GM12864 (cell line): ENCODE measurements around the gene HTR1B.

ENCODE experiments used
- DNase-seq: peaks from one replicate; pipeline ENCODE4 v3.0.0-alpha.2; 2011; ENCODE audit warnings: low read depth
- H3K4me3 ChIP-seq: 2 replicates; pipeline ENCODE4 v1.5.1; 2011; ENCODE audit warnings: mild to moderate bottlenecking, low read depth, low read length, control low read depth
- TF ChIP-seq, protein P1 (sequence below): IDR thresholded peaks from 2 replicates; pipeline ENCODE4 v1.5.1; 2011; ENCODE audit warnings: low read depth, mild to moderate bottlenecking, moderate library complexity, low read length, control low read depth, inconsistent platforms; ENCODE audit errors: missing control alignments

Gene HTR1B, protein sequence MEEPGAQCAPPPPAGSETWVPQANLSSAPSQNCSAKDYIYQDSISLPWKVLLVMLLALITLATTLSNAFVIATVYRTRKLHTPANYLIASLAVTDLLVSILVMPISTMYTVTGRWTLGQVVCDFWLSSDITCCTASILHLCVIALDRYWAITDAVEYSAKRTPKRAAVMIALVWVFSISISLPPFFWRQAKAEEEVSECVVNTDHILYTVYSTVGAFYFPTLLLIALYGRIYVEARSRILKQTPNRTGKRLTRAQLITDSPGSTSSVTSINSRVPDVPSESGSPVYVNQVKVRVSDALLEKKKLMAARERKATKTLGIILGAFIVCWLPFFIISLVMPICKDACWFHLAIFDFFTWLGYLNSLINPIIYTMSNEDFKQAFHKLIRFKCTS

DNA sequence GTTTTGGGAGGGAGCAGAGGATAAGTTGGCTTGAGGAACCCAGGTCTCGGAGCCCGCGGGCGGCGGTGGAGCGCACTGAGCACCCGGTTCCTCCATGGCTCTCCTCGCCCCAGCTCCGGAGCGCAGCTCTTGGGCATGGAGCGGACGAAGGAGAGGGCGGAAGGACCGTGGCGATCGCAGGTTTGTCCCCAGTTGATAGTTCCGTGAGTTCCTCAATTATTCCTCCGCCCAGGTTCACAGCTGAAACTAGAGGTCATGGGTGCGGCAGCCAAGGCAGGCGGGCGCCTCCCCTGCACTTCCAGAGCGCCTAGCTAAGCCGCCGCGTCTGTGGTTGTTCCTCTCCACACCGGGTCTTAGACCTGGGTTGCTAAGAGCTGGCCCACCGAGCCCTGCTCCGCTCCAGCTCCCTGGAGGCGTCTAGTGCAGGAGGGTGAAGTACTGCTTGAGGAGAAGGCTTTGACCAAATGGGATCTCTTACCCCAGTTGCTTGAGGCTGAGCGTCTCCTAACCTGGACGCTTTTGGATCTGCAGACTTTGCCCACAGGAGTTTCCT is at the start of gene HTR1B:
TSS of gene HTR1B (minus strand) at position 184 of the 553 bp plus-strand sequence. CDS start at position 96, 88 bp downstream.
- TF ChIP-seq, protein P1, sequence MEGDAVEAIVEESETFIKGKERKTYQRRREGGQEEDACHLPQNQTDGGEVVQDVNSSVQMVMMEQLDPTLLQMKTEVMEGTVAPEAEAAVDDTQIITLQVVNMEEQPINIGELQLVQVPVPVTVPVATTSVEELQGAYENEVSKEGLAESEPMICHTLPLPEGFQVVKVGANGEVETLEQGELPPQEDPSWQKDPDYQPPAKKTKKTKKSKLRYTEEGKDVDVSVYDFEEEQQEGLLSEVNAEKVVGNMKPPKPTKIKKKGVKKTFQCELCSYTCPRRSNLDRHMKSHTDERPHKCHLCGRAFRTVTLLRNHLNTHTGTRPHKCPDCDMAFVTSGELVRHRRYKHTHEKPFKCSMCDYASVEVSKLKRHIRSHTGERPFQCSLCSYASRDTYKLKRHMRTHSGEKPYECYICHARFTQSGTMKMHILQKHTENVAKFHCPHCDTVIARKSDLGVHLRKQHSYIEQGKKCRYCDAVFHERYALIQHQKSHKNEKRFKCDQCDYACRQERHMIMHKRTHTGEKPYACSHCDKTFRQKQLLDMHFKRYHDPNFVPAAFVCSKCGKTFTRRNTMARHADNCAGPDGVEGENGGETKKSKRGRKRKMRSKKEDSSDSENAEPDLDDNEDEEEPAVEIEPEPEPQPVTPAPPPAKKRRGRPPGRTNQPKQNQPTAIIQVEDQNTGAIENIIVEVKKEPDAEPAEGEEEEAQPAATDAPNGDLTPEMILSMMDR, result no peak
- DNase-seq, result no peak
- H3K4me3 ChIP-seq, result no peak within 1 kb of the TSS

DNA sequence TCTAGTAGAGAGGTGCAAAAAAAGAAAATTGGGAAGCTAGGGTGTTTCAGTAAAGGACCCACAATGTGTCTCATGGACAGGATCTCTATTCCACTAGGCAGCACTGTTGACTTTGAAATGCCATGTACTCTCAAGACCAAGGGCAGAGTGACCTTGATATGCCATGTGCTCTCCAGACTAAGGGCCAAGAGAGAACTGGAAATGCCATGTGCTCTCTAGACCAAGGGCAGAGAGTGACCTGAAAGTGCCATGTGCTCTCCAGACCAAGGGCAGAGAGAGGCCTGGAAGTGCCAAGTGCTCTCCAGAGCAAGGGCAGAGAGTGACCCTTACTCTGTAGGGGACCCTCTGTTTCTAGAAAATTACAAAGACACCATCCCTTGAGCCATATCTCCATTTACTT is 49.3 kb upstream of the HTR1B start:
- TF ChIP-seq, protein P1, result no peak
- no peak overlapping the region for H3K4me3 ChIP-seq
- DNase-seq, result no peak

DNA sequence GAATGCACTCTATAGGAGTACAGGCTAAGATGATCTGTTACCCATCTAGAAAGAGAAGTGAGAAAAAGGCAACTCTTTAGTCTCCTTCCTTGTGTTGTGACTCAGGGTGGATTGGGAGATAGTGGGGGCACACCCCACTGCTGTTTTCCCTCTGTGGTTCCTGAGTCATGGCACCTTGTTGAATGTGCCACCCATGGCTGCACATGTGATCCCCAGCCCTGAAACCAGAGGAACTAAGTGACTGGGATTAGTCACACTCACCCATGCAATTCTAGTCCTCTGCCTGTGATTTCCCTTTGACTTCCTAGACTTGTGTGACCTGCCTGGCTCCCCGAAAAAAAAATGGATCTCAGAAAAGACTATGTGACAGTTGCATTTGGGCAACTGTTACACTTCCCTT is 48.6 kb upstream of the HTR1B start:
- TF ChIP-seq, protein P1, result no peak
- H3K4me3 ChIP-seq, result no peak overlapping the region
- DNase-seq, result no peak

DNA sequence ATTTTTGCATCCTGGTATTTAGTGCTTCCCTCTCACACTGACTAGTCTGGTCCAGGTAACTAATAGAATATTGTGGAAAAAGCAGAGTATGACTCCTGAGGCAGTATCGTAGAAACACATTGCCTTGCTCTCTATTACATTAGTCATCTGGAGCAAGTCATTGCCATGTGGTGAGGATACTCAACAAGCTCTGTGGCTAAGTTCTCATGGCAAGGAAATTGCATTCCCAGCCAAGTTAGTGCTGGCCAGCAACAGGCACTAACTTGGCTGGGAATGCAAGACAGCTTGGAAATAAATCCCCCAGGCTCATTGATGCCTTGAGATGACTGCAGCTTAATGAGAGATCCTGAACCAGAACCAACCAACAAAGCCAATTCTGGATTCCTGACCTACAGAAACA is 39.7 kb upstream of the HTR1B start:
- H3K4me3 ChIP-seq, result no peak overlapping the region
- DNase-seq, result no peak
- TF ChIP-seq, protein P1, result no peak

DNA sequence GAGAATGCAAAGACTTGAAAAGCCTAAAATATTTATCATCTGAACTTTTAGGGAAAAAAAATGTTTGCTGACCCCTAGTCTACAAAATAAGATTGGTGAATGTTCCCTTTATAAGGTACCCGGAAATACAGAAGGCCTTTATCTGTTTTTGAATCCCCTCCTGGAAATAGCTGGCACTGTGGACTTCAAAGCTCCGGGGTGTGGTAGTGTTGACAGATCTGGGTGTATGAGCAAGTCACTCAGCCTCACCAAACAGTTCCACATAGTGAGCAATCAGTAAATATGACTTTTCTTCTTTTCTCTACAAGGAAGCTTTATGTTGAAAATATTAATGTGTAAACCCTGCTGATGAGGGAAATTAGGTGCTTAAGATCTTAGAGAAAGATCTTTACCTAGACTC is 29.2 kb upstream of the HTR1B start:
- no peak overlapping the region for H3K4me3 ChIP-seq
- TF ChIP-seq, protein P1, result no peak
- DNase-seq, result no peak

DNA sequence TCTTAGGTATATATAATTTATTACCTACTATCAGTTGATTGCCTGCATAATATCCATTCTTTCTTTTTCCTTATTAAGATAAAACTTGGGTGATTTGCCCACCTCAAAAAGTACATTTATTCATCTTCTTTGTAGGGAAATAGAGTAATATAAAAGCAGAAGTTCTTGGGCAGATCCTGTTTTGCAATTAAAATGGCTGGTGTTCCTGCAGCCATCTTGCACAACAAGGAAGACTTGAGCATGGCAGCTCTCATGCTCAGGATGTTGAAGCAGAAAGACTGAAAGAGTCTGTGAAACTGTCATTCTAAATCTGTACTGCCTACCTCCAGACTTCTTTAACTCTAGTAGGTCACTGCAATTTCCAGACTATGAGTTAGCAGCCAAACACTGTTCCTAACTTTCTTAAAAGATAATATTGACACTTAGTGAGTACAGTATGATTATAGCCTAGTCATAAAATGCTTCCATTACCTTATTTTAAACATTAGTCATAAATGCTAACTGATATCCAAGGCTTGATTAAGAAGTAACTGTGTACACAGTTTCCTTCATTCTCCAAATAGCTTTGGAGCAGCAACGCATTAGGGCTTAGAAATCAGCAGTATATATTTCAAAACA is 24.6 kb upstream of the HTR1B start:
- no peak overlapping the region for H3K4me3 ChIP-seq
- TF ChIP-seq, protein P1, result no peak
- no peak for DNase-seq
